Osteoblast (primary cell): ENCODE measurements around the gene OR10H3. TPM values are rescaled to one million over a fixed set of nuclear protein-coding genes. Genes with fewer than 3 reads are reported as not detected.
"Not testable (repeated sequence)": the region's sequence is repeated elsewhere in the genome, so short reads cannot be mapped to it uniquely, and the experiment has no call there.

Source experiments
- DNase-seq: peaks from one replicate; pipeline ENCODE4 v3.0.0; 2011; ENCODE audit warnings: low spot score, mixed read lengths; ENCODE audit not compliant: insufficient read length; ENCODE audit errors: missing footprints
- H2AFZ ChIP-seq: 2 replicates; pipeline ENCODE4 v1.6.0; 2011; ENCODE audit warnings: mild to moderate bottlenecking, low read length
- H3K27ac ChIP-seq: 2 replicates; pipeline ENCODE4 v1.5.1; 2011; ENCODE audit warnings: mild to moderate bottlenecking, low read depth, low read length, moderate library complexity
- H3K27me3 ChIP-seq: 2 replicates; pipeline ENCODE4 v1.6.0; 2012; ENCODE audit warnings: mild to moderate bottlenecking, control low read depth, inconsistent platforms, low read length, moderate library complexity; ENCODE audit not compliant: insufficient read depth
- H3K36me3 ChIP-seq: 2 replicates; pipeline ENCODE4 v1.5.1; 2011; ENCODE audit warnings: mild to moderate bottlenecking, low read length, control low read depth, moderate library complexity; ENCODE audit not compliant: insufficient read depth
- H3K4me1 ChIP-seq: 2 replicates; pipeline ENCODE4 v1.5.1; 2011; ENCODE audit warnings: mild to moderate bottlenecking, low read length, control low read depth, moderate library complexity; ENCODE audit not compliant: insufficient read depth
- H3K4me2 ChIP-seq: 2 replicates; pipeline ENCODE4 v1.6.0; 2011; ENCODE audit warnings: mild to moderate bottlenecking, low read length; ENCODE audit not compliant: insufficient read depth
- H3K4me3 ChIP-seq: fragments of 200-600 bp; sonication (generic); 3 replicates; pipeline ENCODE4 v1.5.1; 2012; ENCODE audit warnings: mild to moderate bottlenecking, low read length, inconsistent platforms; ENCODE audit not compliant: insufficient read depth
- H3K79me2 ChIP-seq: 2 replicates; pipeline ENCODE4 v1.6.0; 2012; ENCODE audit warnings: mild to moderate bottlenecking, low read length, control low read depth, inconsistent platforms; ENCODE audit not compliant: insufficient read depth
- H3K9me3 ChIP-seq: 2 replicates; pipeline ENCODE4 v1.5.1; 2011; ENCODE audit warnings: low read depth, low read length, control low read depth
- H4K20me1 ChIP-seq: 2 replicates; pipeline ENCODE4 v1.6.0; 2012; ENCODE audit warnings: mild to moderate bottlenecking, low read length, control low read depth; ENCODE audit not compliant: insufficient read depth
- total RNA-seq: library from RNA; depleted of rRNA; stranded (reverse); fragments of >200 nt; gene quantifications from 2 replicates; pipeline ENCODE4 v1.2.3, GENCODE V29; 2012
- TF ChIP-seq, protein P1 (sequence below): IDR thresholded peaks from 2 replicates; pipeline ENCODE4 v1.5.1; 2011; ENCODE audit warnings: mild to moderate bottlenecking, low read depth, low read length, moderate library complexity; ENCODE audit errors: extremely low read depth

Gene OR10H3
- total RNA-seq, 1 donor = not detected

DNA sequence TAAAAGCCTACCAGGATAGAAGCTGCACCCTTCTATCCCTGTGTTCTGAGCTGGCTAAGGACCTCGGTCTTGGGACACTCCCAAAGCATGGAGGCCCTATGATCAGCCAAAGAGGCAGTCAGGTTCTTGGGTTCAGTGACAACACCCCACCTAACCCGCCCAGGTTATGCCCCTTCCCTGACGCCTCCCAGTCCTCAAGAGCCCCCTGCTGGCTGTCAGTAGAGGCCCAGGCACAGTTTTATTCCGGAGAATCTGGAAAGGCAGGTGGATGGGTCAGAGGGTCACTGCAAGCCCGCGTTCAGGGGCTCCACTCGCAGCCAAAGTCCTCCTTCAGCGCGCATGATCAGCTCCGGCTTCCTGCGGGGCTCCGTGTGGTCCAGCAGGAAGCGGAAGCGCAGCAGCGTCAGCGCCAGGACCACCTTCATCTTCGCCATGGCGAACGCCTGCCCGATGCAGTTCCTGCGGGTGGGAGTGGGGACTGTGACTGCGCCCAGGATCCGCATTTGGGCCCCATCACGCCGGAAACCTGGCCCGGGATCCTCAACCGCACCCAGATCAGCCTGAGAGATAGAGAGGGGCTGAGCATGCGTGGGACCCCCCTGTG, 22.3 kb downstream of the OR10H3 start:
- TF ChIP-seq, protein P1, sequence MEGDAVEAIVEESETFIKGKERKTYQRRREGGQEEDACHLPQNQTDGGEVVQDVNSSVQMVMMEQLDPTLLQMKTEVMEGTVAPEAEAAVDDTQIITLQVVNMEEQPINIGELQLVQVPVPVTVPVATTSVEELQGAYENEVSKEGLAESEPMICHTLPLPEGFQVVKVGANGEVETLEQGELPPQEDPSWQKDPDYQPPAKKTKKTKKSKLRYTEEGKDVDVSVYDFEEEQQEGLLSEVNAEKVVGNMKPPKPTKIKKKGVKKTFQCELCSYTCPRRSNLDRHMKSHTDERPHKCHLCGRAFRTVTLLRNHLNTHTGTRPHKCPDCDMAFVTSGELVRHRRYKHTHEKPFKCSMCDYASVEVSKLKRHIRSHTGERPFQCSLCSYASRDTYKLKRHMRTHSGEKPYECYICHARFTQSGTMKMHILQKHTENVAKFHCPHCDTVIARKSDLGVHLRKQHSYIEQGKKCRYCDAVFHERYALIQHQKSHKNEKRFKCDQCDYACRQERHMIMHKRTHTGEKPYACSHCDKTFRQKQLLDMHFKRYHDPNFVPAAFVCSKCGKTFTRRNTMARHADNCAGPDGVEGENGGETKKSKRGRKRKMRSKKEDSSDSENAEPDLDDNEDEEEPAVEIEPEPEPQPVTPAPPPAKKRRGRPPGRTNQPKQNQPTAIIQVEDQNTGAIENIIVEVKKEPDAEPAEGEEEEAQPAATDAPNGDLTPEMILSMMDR = no peak
- H4K20me1 ChIP-seq = no peaks in the 10 kb centered on the region
- DNase-seq = no peak
- H3K27ac ChIP-seq = no peak overlapping the region
- no peak overlapping the region for H3K4me2 ChIP-seq
- H3K4me1 ChIP-seq = no peaks in the 10 kb centered on the region
- H3K36me3 ChIP-seq = no peaks in the 10 kb centered on the region
- H3K79me2 ChIP-seq = no peaks in the 10 kb centered on the region
- no peaks in the 10 kb centered on the region for H3K27me3 ChIP-seq
- no peak overlapping the region for H3K4me3 ChIP-seq
- no peak overlapping the region for H2AFZ ChIP-seq
- no peaks in the 10 kb centered on the region for H3K9me3 ChIP-seq

DNA sequence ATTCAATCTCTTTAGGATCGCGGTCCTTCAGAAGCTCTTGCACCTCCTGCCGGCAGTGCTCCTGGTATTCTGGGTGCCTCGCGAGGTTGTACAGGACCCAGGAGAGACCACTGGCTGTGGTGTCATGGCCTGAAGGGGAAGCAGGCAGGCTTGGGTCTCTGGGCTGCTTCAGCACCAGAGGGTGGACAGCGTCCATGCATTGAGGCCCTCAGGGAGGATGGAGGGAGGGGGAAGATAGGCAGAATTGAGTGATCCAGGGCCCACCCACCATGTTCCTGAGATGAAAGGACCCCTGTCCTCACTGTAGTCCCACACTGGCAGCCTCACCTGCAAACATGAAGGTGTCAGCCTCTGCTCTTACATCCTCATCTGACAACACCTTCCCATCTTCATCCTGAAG, 31.8 kb downstream of the OR10H3 start:
- no peaks in the 10 kb centered on the region for H3K27me3 ChIP-seq
- H4K20me1 ChIP-seq = no peaks in the 10 kb centered on the region
- no peaks in the 10 kb centered on the region for H3K9me3 ChIP-seq
- H3K36me3 ChIP-seq = no peaks in the 10 kb centered on the region
- TF ChIP-seq, protein P1 = no peak
- H2AFZ ChIP-seq = no peak overlapping the region
- no peaks in the 10 kb centered on the region for H3K4me1 ChIP-seq
- DNase-seq = no peak
- H3K4me2 ChIP-seq = no peak overlapping the region
- H3K79me2 ChIP-seq = no peaks in the 10 kb centered on the region
- no peak overlapping the region for H3K4me3 ChIP-seq
- H3K27ac ChIP-seq = no peak overlapping the region

DNA sequence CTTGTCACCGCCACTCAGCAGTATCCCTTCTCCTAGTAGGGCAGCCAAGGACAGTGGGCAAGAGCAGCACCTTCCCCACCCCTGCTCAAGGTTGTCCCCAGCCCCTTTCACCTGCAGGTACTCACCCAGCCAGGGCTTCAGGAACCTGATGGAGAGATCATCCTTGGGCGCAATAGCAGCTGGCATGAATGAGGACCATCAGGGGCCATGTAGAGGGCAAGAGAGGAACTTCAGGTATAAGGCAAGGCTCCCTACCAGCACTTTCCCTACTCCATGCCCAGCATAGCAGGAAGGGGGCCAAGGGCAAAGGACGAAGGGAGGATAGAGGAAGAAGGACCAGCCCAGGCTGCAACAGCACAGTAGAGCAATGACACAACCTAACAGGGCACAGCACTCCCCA, 36.4 kb downstream of the OR10H3 start:
- DNase-seq, H2AFZ ChIP-seq, H3K79me2 ChIP-seq, H3K9me3 ChIP-seq, H3K4me1 ChIP-seq, H3K27ac ChIP-seq, H4K20me1 ChIP-seq, H3K4me2 ChIP-seq, H3K36me3 ChIP-seq, H3K27me3 ChIP-seq, H3K4me3 ChIP-seq: not testable (repeated sequence)

DNA sequence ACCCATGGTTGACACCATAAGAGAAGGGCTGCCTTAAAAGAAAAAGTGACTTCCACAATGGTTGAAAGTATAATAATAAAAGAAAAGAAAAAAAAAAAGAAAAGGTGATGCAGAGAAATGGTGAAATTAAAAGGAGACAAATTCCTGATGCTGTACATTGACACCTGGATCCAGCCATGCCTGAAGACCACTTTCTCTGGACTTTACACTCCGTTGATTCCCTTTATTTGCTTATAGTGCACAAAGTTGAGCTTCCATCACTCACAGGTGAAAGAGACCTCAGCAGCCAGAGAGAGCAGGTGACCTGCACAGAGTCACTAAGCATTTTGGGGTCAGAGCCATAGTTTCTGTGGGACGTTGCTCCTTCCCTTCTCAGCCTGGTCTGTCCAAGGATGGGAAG, 37.5 kb downstream of the OR10H3 start:
- no peak overlapping the region for H3K4me2 ChIP-seq
- H3K4me1 ChIP-seq = no peaks in the 10 kb centered on the region
- no peaks in the 10 kb centered on the region for H3K9me3 ChIP-seq
- no peak overlapping the region for H2AFZ ChIP-seq
- no peaks in the 10 kb centered on the region for H3K27me3 ChIP-seq
- no peaks in the 10 kb centered on the region for H3K79me2 ChIP-seq
- DNase-seq = no peak
- no peaks in the 10 kb centered on the region for H3K36me3 ChIP-seq
- H3K4me3 ChIP-seq = no peak overlapping the region
- H3K27ac ChIP-seq = no peak overlapping the region
- TF ChIP-seq, protein P1 = no peak
- H4K20me1 ChIP-seq = no peaks in the 10 kb centered on the region
